HepG2 (cell line): ENCODE results near the gene EPC2. TPM values are rescaled to one million over a fixed set of nuclear protein-coding genes. Genes with fewer than 3 reads are reported as not detected.

Source experiments
- ATAC-seq: fragments of 200-7000 bp; cut with Tn5 transposase; 3 replicates; pipeline ENCODE4 v1.9.1; 2020; ENCODE audit warnings: mild to moderate bottlenecking, moderate library complexity
- BruUV-seq: library from RNA; stranded (reverse); fragments of 400-500 nt; replicated peaks from 2 replicates; lab custom pipeline; 2021; lab: Mats Ljungman, UMichigan
- CTCF ChIA-PET: fragments of 300-600 bp; formaldehyde crosslinking; extraction: SDS; loops from one replicate; lab custom pipeline; 2021; ENCODE audit warnings: low total read pairs, inconsistent platforms, low intra/inter-chr PET ratio; lab: Yijun Ruan, JAX
- POLR2A ChIA-PET: fragments of 350-600 bp; sonication (Branson Sonifier 250); formaldehyde crosslinking; loops from one replicate; lab custom pipeline; 2020; ENCODE audit warnings: antibody characterized with exemption, inconsistent platforms; lab: Yijun Ruan, JAX
- DNase-seq: peaks from one replicate; pipeline ENCODE4 v3.0.0-alpha.2; 2015; ENCODE audit warnings: low spot score
- FAIRE-seq: peaks from 3 replicates; lab custom pipeline; 2011; peaks lifted over from hg19 to GRCh38; lab: Jason Lieb, UNC
- H2AFZ ChIP-seq: one replicate; pipeline ENCODE4 v1.6.1; 2011; ENCODE audit warnings: low read length, inconsistent platforms
- H3K27ac ChIP-seq: fragments of 300-600 bp; 3 replicates; pipeline ENCODE4 v1.8.0; 2011; ENCODE audit warnings: mixed run types, mild to moderate bottlenecking, mixed read lengths, low read length, inconsistent platforms; ENCODE audit not compliant: insufficient read depth; ENCODE audit errors: extremely low read length
- H3K27me3 ChIP-seq, 2 experiments: fragments of 200-600 bp in 1 of 2; 2 replicates in 1 of 2; 3 replicates in 1 of 2; pipeline versions ENCODE4 v1.6.0 to v1.8.0; 2011; ENCODE audit warnings: low read length in 2 of 2, mild to moderate bottlenecking in 2 of 2, moderate library complexity in 2 of 2, inconsistent platforms in 1 of 2; ENCODE audit not compliant: insufficient read depth in 2 of 2, control insufficient read depth in 1 of 2
- H3K36me3 ChIP-seq, 2 experiments: fragments of 200-600 bp in 1 of 2; replicated peaks in 1 of 2; 2 replicates in 1 of 2; 3 replicates in 1 of 2; pipeline versions ENCODE4 v1.5.1 to v1.8.0; 2011; ENCODE audit warnings: low read length in 2 of 2, inconsistent platforms in 1 of 2; ENCODE audit not compliant: insufficient read depth in 2 of 2, control insufficient read depth in 1 of 2
- H3K4me1 ChIP-seq: 2 replicates; pipeline ENCODE4 v1.5.1; 2012; ENCODE audit warnings: low read length, inconsistent platforms; ENCODE audit not compliant: insufficient read depth
- H3K4me2 ChIP-seq: 2 replicates; pipeline ENCODE4 v1.6.0; 2011; ENCODE audit warnings: low read depth, low read length, inconsistent platforms
- H3K4me3 ChIP-seq, 3 experiments: fragments of 200-600 bp in 1 of 3; sonication (generic), shearing (Covaris generic) in 1 of 3; replicated peaks in 1 of 3; 2 replicates each; pipeline ENCODE4 v1.5.1; 2011 to 2016; ENCODE audit warnings: low read length in 3 of 3, inconsistent platforms in 2 of 3, low read depth in 2 of 3, mild to moderate bottlenecking in 2 of 3, control low read depth in 1 of 3, mixed read lengths in 1 of 3; ENCODE audit not compliant: insufficient read depth in 1 of 3
- H3K79me2 ChIP-seq: one replicate; pipeline ENCODE4 v1.6.1; 2011; ENCODE audit warnings: low read length, inconsistent platforms; ENCODE audit not compliant: insufficient read depth
- H3K9ac ChIP-seq: 2 replicates; pipeline ENCODE4 v1.6.0; 2011; ENCODE audit warnings: mild to moderate bottlenecking, low read depth, low read length, inconsistent platforms; ENCODE audit not compliant: insufficient read depth
- H3K9me3 ChIP-seq: 2 replicates; pipeline ENCODE4 v1.5.1; 2012; ENCODE audit warnings: mild to moderate bottlenecking, low read length
- H4K20me1 ChIP-seq: 2 replicates; pipeline ENCODE4 v1.6.0; 2011; ENCODE audit warnings: inconsistent platforms, mild to moderate bottlenecking, low read length, moderate library complexity; ENCODE audit not compliant: insufficient read depth
- NFRKB ChIP-seq: fragments of 450-650 bp; IDR thresholded peaks from 2 replicates; pipeline ENCODE4 v1.6.1; 2017
- ZFX ChIP-seq: sonication (generic); formaldehyde crosslinking; IDR thresholded peaks from 2 replicates; pipeline ENCODE4 v1.4.0; 2020; ENCODE audit warnings: mild to moderate bottlenecking, low read depth, missing genetic modification reagents, moderate library complexity
- ZNF407 ChIP-seq: sonication (generic); formaldehyde crosslinking; IDR thresholded peaks from one replicate; pipeline ENCODE4 v1.5.1; 2020; ENCODE audit warnings: mild to moderate bottlenecking, missing genetic modification reagents; ENCODE audit errors: not compliant biosample characterization
- ZNF557 ChIP-seq: sonication (generic); formaldehyde crosslinking; IDR thresholded peaks from 2 replicates; pipeline ENCODE4 v1.4.0; 2020; ENCODE audit warnings: missing genetic modification reagents
- ZNF597 ChIP-seq: sonication (generic); formaldehyde crosslinking; IDR thresholded peaks from 2 replicates; pipeline ENCODE4 v1.5.0; 2020; ENCODE audit warnings: missing genetic modification reagents
- ZNF652 ChIP-seq: IDR thresholded peaks from 2 replicates; pipeline ENCODE4 v1.6.1; 2016; ENCODE audit warnings: low read depth, borderline replicate concordance
- WGBS: methylation state at CpG from one replicate; pipeline ENCODE4 v1.1.6; 2017; ENCODE audit warnings: low lambda C conversion rate; 5-methylcytosine and 5-hydroxymethylcytosine counted together
- in situ Hi-C: cut with HindIII; loops from 2 replicates; pipeline ENCODE4 v1.10.0; 2017; ENCODE audit warnings: low pct_unique_long_range_greater_than_20kb; ENCODE audit not compliant: extremely low pct_ligation_motif_present
- intact Hi-C: fragments of 100-400 bp; cut with micrococcal nuclease; formaldehyde crosslinking; loops from one replicate; pipeline ENCODE4 v1.10.0; 2022; ENCODE audit not compliant: unreplicated experiment
- polyA plus RNA-seq, 8 experiments: library from polyadenylated mRNA; depleted of rRNA in 3 of 8; stranded (reverse) in 7 of 8; unstranded in 1 of 8; fragments of >200 nt; fragmentation: Illumina TruSeq in 4 of 8; extraction: Trizol in 4 of 8; gene quantifications; 2 replicates each; pipeline versions ENCODE4 v1.2.1 to v1.2.3, GENCODE V29; 2011 to 2016; ENCODE audit warnings: low read depth in 4 of 8, missing spikeins in 1 of 8, mixed read lengths in 1 of 8; ENCODE audit not compliant: insufficient read depth in 1 of 8
- total RNA-seq, 5 experiments: library from RNA; depleted of rRNA; stranded (reverse); fragments of >200 nt; fragmentation: Illumina TruSeq; extraction: Trizol; gene quantifications; 2 replicates each; pipeline ENCODE4 v1.2.3, GENCODE V29; 2016; ENCODE audit warnings: low read depth in 1 of 5

Gene EPC2
- total and polyA plus RNA-seq, 2 of the 13 experiments (the other 11 are each of a cell fraction or from before 2014, with no cell fraction given): 20.5 to 22.0 TPM

- DNase-seq (no peak), FAIRE-seq (no peak), ATAC-seq (no peak)
- Histone ChIP-seq H4K20me1 (no peaks in the 10 kb centered on the region), H3K36me3 (no peaks in the 10 kb centered on the region), H3K27me3 (peaks cover 0 to 22% of the 10 kb centered on the region in 2 experiments; a peak in 3 of 5 replicates), H3K9ac (no peak overlapping the region), H2AFZ (no peak overlapping the region), H3K4me2 (no peak overlapping the region), H3K9me3 (no peaks in the 10 kb centered on the region), H3K4me1 (no peaks in the 10 kb centered on the region), H3K27ac (no peak overlapping the region), H3K79me2 (no peaks in the 10 kb centered on the region), H3K4me3 (no peak overlapping the region)
- intact Hi-C loops (no loop called here), in situ Hi-C loops (no loop called here)
- BruUV-seq: no TSS peak
- ChIA-PET CTCF (no interaction called here), POLR2A (no interaction called here)
- TF ChIP-seq NFRKB (no peak), ZNF652 (CRISPR knock-in tag) (peak; percentile 63; the same call in 1 of the 2 replicates)
- 6% methylated on average over 8 of the region's 8 CpGs for WGBS
Measured at GRCh38 chr2:148817210-148817708, 172.7 kb downstream of the EPC2 start.

- Histone ChIP-seq H3K9ac (no peak overlapping the region), H3K27me3 (peaks cover 0 to 22% of the 10 kb centered on the region in 2 experiments; a peak in 3 of 5 replicates), H3K27ac (no peak overlapping the region), H3K4me1 (no peaks in the 10 kb centered on the region), H3K4me3 (no peak overlapping the region), H3K9me3 (no peaks in the 10 kb centered on the region), H3K36me3 (no peaks in the 10 kb centered on the region), H3K79me2 (no peaks in the 10 kb centered on the region), H2AFZ (no peak overlapping the region), H4K20me1 (no peaks in the 10 kb centered on the region), H3K4me2 (no peak overlapping the region)
- POLR2A ChIA-PET: no interaction called here
- ATAC-seq (no peak), DNase-seq (no peak), FAIRE-seq (no peak)
- no TSS peak for BruUV-seq
- in situ Hi-C loops (no loop called here), intact Hi-C loops (no loop called here)
- WGBS: 7% methylated on average over 4 of the region's 4 CpGs
- CTCF ChIA-PET: no interaction called here
- TF ChIP-seq ZFX (CRISPR knock-in tag) (no peak), ZNF597 (CRISPR knock-in tag) (no peak), ZNF557 (CRISPR knock-in tag) (no peak), ZNF407 (CRISPR knock-in tag) (no peak)
Measured at GRCh38 chr2:148819019-148819585, 174.6 kb downstream of the EPC2 start.
